Smooth muscle cell of trachea (primary cell): ENCODE data around the gene APOBEC4. TPM values are rescaled to one million over a fixed set of nuclear protein-coding genes. Genes with fewer than 3 reads are reported as not detected.

Experiments
- total RNA-seq: library from RNA; depleted of rRNA; stranded (reverse); fragments of >200 nt; gene quantifications from 2 replicates; pipeline ENCODE4 v1.2.1, GENCODE V29; 2014

APOBEC4 gene
- total RNA-seq = not detected in 2 replicates

GRCh38 chr1:183652547-183653461, at the start of gene APOBEC4:
APOBEC4 (minus strand) TSS chr1:183653316; CDS start chr1:183648781, 4,535 bp downstream.

GRCh38 chr1:183635606-183636333, 17.3 kb downstream of the APOBEC4 start, which contains the start of gene ARPC5:
ARPC5 (minus strand) TSS chr1:183635783; CDS start chr1:183635659, 124 bp downstream.

Other genes starting within 250 kb of the APOBEC4 start
- under 0.01 and 0.83 TPM in 2 replicates for gene NMNAT2, start 234.9 kb downstream of the APOBEC4 start, total RNA-seq
- 25.0 and 28.0 TPM in 2 replicates for gene SMG7, start 180.8 kb downstream of the APOBEC4 start, total RNA-seq
- gene NCF2, start 62.9 kb downstream of the APOBEC4 start, total RNA-seq = 0.15 and 0.50 TPM in 2 replicates
- gene ARPC5, start 17.5 kb downstream of the APOBEC4 start, total RNA-seq = 81.7 and 191 TPM in 2 replicates
- 25.3 and 26.0 TPM in 2 replicates for gene RGL1, start 151.8 kb upstream of the APOBEC4 start, total RNA-seq